H1 (cell line): ENCODE measurements around the gene TNFSF15. TPM values are rescaled to one million over a fixed set of nuclear protein-coding genes. Genes with fewer than 3 reads are reported as not detected.

Source experiments
- CTCF ChIA-PET: fragments of 300-600 bp; sonication (Branson Sonifier 250); formaldehyde crosslinking; loops from one replicate; lab custom pipeline; 2021; ENCODE audit not compliant: partially characterized antibody; lab: Charles Lee
- POLR2A ChIA-PET: fragments of 300-600 bp; sonication (Branson Sonifier 250); formaldehyde crosslinking; loops from one replicate; lab custom pipeline; 2021; ENCODE audit warnings: inconsistent platforms; ENCODE audit not compliant: partially characterized antibody; lab: Charles Lee
- DNase-seq, 2 experiments: peaks; one replicate each; pipeline versions ENCODE4 v3.0.0 to v3.0.0-alpha.2; 2010 to 2022; ENCODE audit warnings: low spot score in 2 of 2, low read depth in 1 of 2, mixed read lengths in 1 of 2
- FAIRE-seq: peaks from 2 replicates; lab custom pipeline; 2011; peaks lifted over from hg19 to GRCh38; lab: Jason Lieb, UNC
- H2AFZ ChIP-seq: 2 replicates; pipeline ENCODE4 v1.8.1; 2012; ENCODE audit warnings: low read length, inconsistent platforms
- H2AK5ac ChIP-seq: 2 replicates; pipeline ENCODE4 v1.6.1; 2013; ENCODE audit warnings: low read depth, low read length
- H2BK120ac ChIP-seq: replicated peaks from 2 replicates; pipeline ENCODE3; 2013; ENCODE audit warnings: low read depth, low read length, inconsistent platforms
- H2BK12ac ChIP-seq: 2 replicates; pipeline ENCODE4 v1.6.1; 2013; ENCODE audit warnings: low read depth, low read length
- H2BK15ac ChIP-seq: 2 replicates; pipeline ENCODE4 v1.6.1; 2013; ENCODE audit warnings: low read length
- H2BK20ac ChIP-seq: 2 replicates; pipeline ENCODE4 v1.6.1; 2013; ENCODE audit warnings: low read length
- H2BK5ac ChIP-seq: 2 replicates; pipeline ENCODE4 v1.6.1; 2013; ENCODE audit warnings: low read depth, low read length
- H3K14ac ChIP-seq: 2 replicates; pipeline ENCODE4 v1.6.1; 2013; ENCODE audit warnings: inconsistent platforms; ENCODE audit not compliant: insufficient read length
- H3K18ac ChIP-seq: 2 replicates; pipeline ENCODE4 v1.6.1; 2013; ENCODE audit warnings: low read length; ENCODE audit errors: extremely low read depth
- H3K23ac ChIP-seq: 2 replicates; pipeline ENCODE4 v1.6.1; 2013; ENCODE audit warnings: inconsistent platforms; ENCODE audit not compliant: insufficient read length
- H3K23me2 ChIP-seq: 2 replicates; pipeline ENCODE4 v1.6.1; 2013; ENCODE audit warnings: low read depth, low read length
- H3K27ac ChIP-seq: 2 replicates; pipeline ENCODE4 v1.6.1; 2011; ENCODE audit warnings: low read depth, low read length, inconsistent platforms
- H3K27me3 ChIP-seq, 4 experiments: replicated peaks in 1 of 4; 1 replicate in 1 of 4; 2 replicates in 3 of 4; pipeline versions ENCODE4 v1.6.1 to v1.8.1; 2011 to 2013; ENCODE audit warnings: low read length in 3 of 4, mild to moderate bottlenecking in 3 of 4, inconsistent platforms in 2 of 4, mixed read lengths in 2 of 4, moderate library complexity in 1 of 4; ENCODE audit not compliant: control insufficient read depth in 3 of 4, insufficient read depth in 3 of 4; ENCODE audit errors: extremely low read depth in 1 of 4
- H3K36me3 ChIP-seq, 4 experiments: 2 replicates each; pipeline versions ENCODE4 v1.6.1 to v1.8.1; 2011 to 2013; ENCODE audit warnings: mild to moderate bottlenecking in 4 of 4, low read length in 3 of 4, moderate library complexity in 2 of 4, control low read depth in 1 of 4, inconsistent platforms in 1 of 4; ENCODE audit not compliant: insufficient read depth in 4 of 4, control insufficient read depth in 2 of 4
- H3K4ac ChIP-seq: replicated peaks from 2 replicates; pipeline ENCODE3; 2013; ENCODE audit warnings: low read length, low read depth, mixed read lengths, inconsistent platforms; ENCODE audit not compliant: insufficient read length
- H3K4me1 ChIP-seq, 4 experiments: replicated peaks in 1 of 4; 1 replicate in 1 of 4; 2 replicates in 3 of 4; pipeline versions ENCODE4 v1.6.1 to v1.8.1; 2011 to 2013; ENCODE audit warnings: low read length in 3 of 4, inconsistent platforms in 2 of 4, mixed read lengths in 1 of 4; ENCODE audit not compliant: insufficient read depth in 4 of 4, control insufficient read depth in 3 of 4
- H3K4me2 ChIP-seq, 2 experiments: 2 replicates each; pipeline versions ENCODE4 v1.6.1 to v1.8.1; 2011 to 2013; ENCODE audit warnings: low read depth in 2 of 2, low read length in 2 of 2, control low read depth in 1 of 2, inconsistent platforms in 1 of 2, mild to moderate bottlenecking in 1 of 2; ENCODE audit not compliant: insufficient read depth in 1 of 2
- H3K4me3 ChIP-seq, 4 experiments: fragments of 200-600, 300-600 bp in 1 of 4; sonication (generic), shearing (Covaris generic), sonication (Bioruptor Twin) in 1 of 4; 2 replicates each; pipeline versions ENCODE4 v1.5.1 to v1.8.1; 2011 to 2016; ENCODE audit warnings: low read length in 4 of 4, low read depth in 3 of 4, control low read depth in 2 of 4, inconsistent platforms in 2 of 4, mild to moderate bottlenecking in 2 of 4, mixed read lengths in 1 of 4, moderate library complexity in 1 of 4; ENCODE audit not compliant: insufficient read depth in 2 of 4; ENCODE audit errors: extremely low read depth in 1 of 4
- H3K56ac ChIP-seq: replicated peaks from 2 replicates; pipeline ENCODE3; 2013; ENCODE audit warnings: low read depth, mild to moderate bottlenecking, mixed read lengths, low read length, inconsistent platforms; ENCODE audit not compliant: insufficient read length
- H3K79me1 ChIP-seq: 2 replicates; pipeline ENCODE4 v1.6.1; 2013; ENCODE audit warnings: low read depth, low read length, control low read depth
- H3K79me2 ChIP-seq, 2 experiments: 2 replicates each; pipeline versions ENCODE4 v1.6.1 to v1.8.1; 2012 to 2013; ENCODE audit warnings: low read length in 2 of 2, mild to moderate bottlenecking in 2 of 2, inconsistent platforms in 1 of 2; ENCODE audit not compliant: insufficient read depth in 2 of 2, control insufficient read depth in 1 of 2
- H3K9ac ChIP-seq, 4 experiments: replicated peaks in 1 of 4; 1 replicate in 1 of 4; 2 replicates in 3 of 4; pipeline versions ENCODE4 v1.6.1 to v1.8.1; 2011 to 2013; ENCODE audit warnings: low read depth in 3 of 4, low read length in 3 of 4, control low read depth in 2 of 4, mild to moderate bottlenecking in 2 of 4, moderate library complexity in 2 of 4, inconsistent platforms in 1 of 4; ENCODE audit errors: extremely low read depth in 1 of 4
- H3K9me3 ChIP-seq, 2 experiments: 2 replicates each; pipeline versions ENCODE4 v1.6.1 to v1.8.1; 2012 to 2013; ENCODE audit warnings: mild to moderate bottlenecking in 2 of 2, moderate library complexity in 2 of 2, control low read depth in 1 of 2, inconsistent platforms in 1 of 2, low read depth in 1 of 2, low read length in 1 of 2, mixed read lengths in 1 of 2; ENCODE audit not compliant: insufficient read depth in 2 of 2
- H4K20me1 ChIP-seq, 2 experiments: replicated peaks in 1 of 2; 2 replicates each; pipeline versions ENCODE3 to v1.8.1; 2011 to 2013; ENCODE audit warnings: inconsistent platforms in 2 of 2, low read length in 2 of 2, mild to moderate bottlenecking in 1 of 2; ENCODE audit not compliant: insufficient read depth in 2 of 2, control insufficient read depth in 1 of 2
- H4K5ac ChIP-seq: 2 replicates; pipeline ENCODE4 v1.6.1; 2013; ENCODE audit warnings: low read length, low read depth, mixed read lengths, inconsistent platforms; ENCODE audit not compliant: insufficient read length
- H4K8ac ChIP-seq: 2 replicates; pipeline ENCODE4 v1.8.0; 2013; ENCODE audit warnings: mild to moderate bottlenecking, moderate library complexity, low read length, inconsistent platforms; ENCODE audit not compliant: insufficient read depth; ENCODE audit errors: extremely low read depth
- H4K91ac ChIP-seq: replicated peaks from 2 replicates; pipeline ENCODE3; 2013; ENCODE audit warnings: low read length, mixed read lengths, inconsistent platforms; ENCODE audit not compliant: insufficient read length
- ATF2 ChIP-seq: IDR thresholded peaks from 2 replicates; pipeline ENCODE4 v1.6.1; 2012; ENCODE audit warnings: low read length, inconsistent platforms
- E2F6 ChIP-seq: IDR thresholded peaks from 2 replicates; pipeline ENCODE4 v1.6.1; 2012; ENCODE audit warnings: inconsistent platforms
- EGR1 ChIP-seq: IDR thresholded peaks from 2 replicates; pipeline ENCODE4 v1.6.1; 2011; ENCODE audit warnings: low read depth, low read length, borderline replicate concordance
- KDM4A ChIP-seq: IDR thresholded peaks from one replicate; pipeline ENCODE4 v1.7.1; 2012; ENCODE audit warnings: low read depth, mild to moderate bottlenecking, moderate library complexity, low read length, inconsistent platforms; ENCODE audit not compliant: severe bottlenecking
- MAX ChIP-seq: IDR thresholded peaks from 2 replicates; pipeline ENCODE4 v1.6.1; 2012; ENCODE audit warnings: inconsistent platforms
- RBBP5 ChIP-seq: IDR thresholded peaks from 2 replicates; pipeline ENCODE4 v1.7.1; 2012; ENCODE audit warnings: low read depth, mild to moderate bottlenecking, inconsistent platforms, low read length, moderate library complexity, borderline replicate concordance
- SIN3A ChIP-seq, 2 experiments: IDR thresholded peaks in 1 of 2; conservative IDR thresholded peaks in 1 of 2; 2 replicates each; pipeline ENCODE4 v1.6.1; 2011 to 2012; ENCODE audit warnings: low read length in 2 of 2, improper control_type of control experiment in 1 of 2, low read depth in 1 of 2, mild to moderate bottlenecking in 1 of 2
- SIX5 ChIP-seq: IDR thresholded peaks from 2 replicates; pipeline ENCODE4 v1.6.1; 2011; ENCODE audit warnings: mild to moderate bottlenecking, low read depth, low read length
- SP1 ChIP-seq: IDR thresholded peaks from 2 replicates; pipeline ENCODE4 v1.6.1; 2011; ENCODE audit warnings: low read depth, low read length
- SP2 ChIP-seq: IDR thresholded peaks from 2 replicates; pipeline ENCODE4 v1.6.1; 2012; ENCODE audit warnings: mild to moderate bottlenecking, low read length, inconsistent platforms
- SRF ChIP-seq: IDR thresholded peaks from 2 replicates; pipeline ENCODE4 v1.6.1; 2011; ENCODE audit warnings: mild to moderate bottlenecking, low read depth, low read length, moderate library complexity
- TEAD4 ChIP-seq: IDR thresholded peaks from 2 replicates; pipeline ENCODE4 v1.6.1; 2012; ENCODE audit warnings: low read depth, low read length, inconsistent platforms, mixed read lengths
- WGBS, 2 experiments: shearing (Covaris generic) in 1 of 2; methylation state at CpG; one replicate each; pipeline versions ENCODE4 v1.1.6 to v1.1.7; 2013 to 2015; ENCODE audit warnings: low lambda C conversion rate in 2 of 2, mixed read lengths in 2 of 2, inconsistent platforms in 1 of 2, low coverage in 1 of 2, missing lambda C conversion rate in 1 of 2; ENCODE audit not compliant: insufficient replicate concordance in 2 of 2, insufficient coverage in 1 of 2, insufficient read length in 1 of 2; ENCODE audit errors: extremely low coverage in 1 of 2, missing lambda C conversion rate in 1 of 2; 5-methylcytosine and 5-hydroxymethylcytosine counted together
- polyA plus RNA-seq, 7 experiments: library from polyadenylated mRNA; depleted of rRNA in 3 of 7; stranded (reverse) in 5 of 7; unstranded in 2 of 7; fragments of >200 nt in 5 of 7; fragments of 200-250 nt in 2 of 7; gene quantifications; 1 replicate in 5 of 7; 2 replicates in 1 of 7; 4 replicates in 1 of 7; pipeline versions ENCODE4 v1.2.1 to v1.2.3, GENCODE V29; 2011 to 2013; ENCODE audit warnings: missing spikeins in 2 of 7, mixed read lengths in 2 of 7
- total RNA-seq: library from RNA; stranded (reverse); fragmentation: NEBNext Ultra II Directional; extraction: Animal tissue kit (Norgen Biotek cat#: 25700); gene quantifications from 2 replicates; pipeline ENCODE4 v1.2.1, GENCODE V29; 2021

Gene TNFSF15
- total and polyA plus RNA-seq, 2 of the 8 experiments (the other 6 are each of a cell fraction or from before 2014, with no cell fraction given): 0.09 to 0.17 TPM

GRCh38 chr9:114804505-114804904 lies 1.3 kb downstream of the TNFSF15 start:
- H3K27ac ChIP-seq: no peak overlapping the region
- CTCF ChIA-PET: no interaction called here
- H3K4ac ChIP-seq: no peak overlapping the region
- H2AK5ac ChIP-seq: no peak overlapping the region
- H3K23me2 ChIP-seq: no peaks in the 10 kb centered on the region
- no peaks in the 10 kb centered on the region for H4K20me1 ChIP-seq
- POLR2A ChIA-PET: interaction anchor here (0.6 kb wide), 1 partner anchor 8 kb away, joined by 3 read pairs; no protein-coding TSS in a partner anchor
- H3K4me3 ChIP-seq: no peak overlapping the region
- H2BK20ac ChIP-seq: no peak overlapping the region
- WGBS, 2 experiments: 95% methylated on average over 5 of the region's 5 CpGs; no CpG with 5 or more reads in 1 of the 2 experiments
- H3K79me2 ChIP-seq: no peaks in the 10 kb centered on the region
- H2BK12ac ChIP-seq: no peak overlapping the region
- H3K36me3 ChIP-seq: no peaks in the 10 kb centered on the region
- H2BK5ac ChIP-seq: no peak overlapping the region
- no peak overlapping the region for H3K23ac ChIP-seq
- H3K18ac ChIP-seq: no peak overlapping the region
- no peak overlapping the region for H3K9ac ChIP-seq
- no peak overlapping the region for H4K91ac ChIP-seq
- DNase-seq (no peak), FAIRE-seq (no peak)
- H3K4me1 ChIP-seq: peaks cover 2 to 19% (median 11%) of the 10 kb centered on the region in 4 experiments
- no peaks in the 10 kb centered on the region for H3K9me3 ChIP-seq
- H3K79me1 ChIP-seq: no peaks in the 10 kb centered on the region
- no peak overlapping the region for H3K56ac ChIP-seq
- peaks cover 0 to 4% (median 0%) of the 10 kb centered on the region in 4 experiments; a peak in 1 of 7 replicates for H3K27me3 ChIP-seq
- H3K4me2 ChIP-seq: no peak overlapping the region
- H2BK120ac ChIP-seq: no peak overlapping the region
- no peak overlapping the region for H2BK15ac ChIP-seq
- no peak overlapping the region for H2AFZ ChIP-seq
- H4K5ac ChIP-seq: no peak overlapping the region
- no peak overlapping the region for H4K8ac ChIP-seq
- no peak overlapping the region for H3K14ac ChIP-seq
- TF ChIP-seq ATF2 (no peak), SRF (no peak), RBBP5 (no peak), E2F6 (no peak), EGR1 (no peak), SP2 (no peak), SIX5 (no peak), KDM4A (no peak), MAX (no peak), SP1 (no peak), TEAD4 (no peak), SIN3A (conservative IDR thresholded peaks at IDR 0.05 in 1 of 2, IDR thresholded peaks at IDR 0.05 in 1 of 2; ENCODE audit: low read depth in 1 of 2, low read length in 2 of 2) (no peak)
